Osteoblast (primary cell): Measurements from ENCODE around the gene NPHS2. TPM values are rescaled to one million over a fixed set of nuclear protein-coding genes. Genes with fewer than 3 reads are reported as not detected.

ENCODE experiments used
- DNase-seq: peaks from one replicate; pipeline ENCODE4 v3.0.0; 2011; ENCODE audit warnings: low spot score, mixed read lengths; ENCODE audit not compliant: insufficient read length; ENCODE audit errors: missing footprints
- H2AFZ ChIP-seq: 2 replicates; pipeline ENCODE4 v1.6.0; 2011; ENCODE audit warnings: mild to moderate bottlenecking, low read length
- H3K27ac ChIP-seq: 2 replicates; pipeline ENCODE4 v1.5.1; 2011; ENCODE audit warnings: mild to moderate bottlenecking, low read depth, low read length, moderate library complexity
- H3K27me3 ChIP-seq: 2 replicates; pipeline ENCODE4 v1.6.0; 2012; ENCODE audit warnings: mild to moderate bottlenecking, control low read depth, inconsistent platforms, low read length, moderate library complexity; ENCODE audit not compliant: insufficient read depth
- H3K36me3 ChIP-seq: 2 replicates; pipeline ENCODE4 v1.5.1; 2011; ENCODE audit warnings: mild to moderate bottlenecking, low read length, control low read depth, moderate library complexity; ENCODE audit not compliant: insufficient read depth
- H3K4me1 ChIP-seq: 2 replicates; pipeline ENCODE4 v1.5.1; 2011; ENCODE audit warnings: mild to moderate bottlenecking, low read length, control low read depth, moderate library complexity; ENCODE audit not compliant: insufficient read depth
- H3K4me2 ChIP-seq: 2 replicates; pipeline ENCODE4 v1.6.0; 2011; ENCODE audit warnings: mild to moderate bottlenecking, low read length; ENCODE audit not compliant: insufficient read depth
- H3K4me3 ChIP-seq: fragments of 200-600 bp; sonication (generic); 3 replicates; pipeline ENCODE4 v1.5.1; 2012; ENCODE audit warnings: mild to moderate bottlenecking, low read length, inconsistent platforms; ENCODE audit not compliant: insufficient read depth
- H3K79me2 ChIP-seq: 2 replicates; pipeline ENCODE4 v1.6.0; 2012; ENCODE audit warnings: mild to moderate bottlenecking, low read length, control low read depth, inconsistent platforms; ENCODE audit not compliant: insufficient read depth
- H3K9me3 ChIP-seq: 2 replicates; pipeline ENCODE4 v1.5.1; 2011; ENCODE audit warnings: low read depth, low read length, control low read depth
- H4K20me1 ChIP-seq: 2 replicates; pipeline ENCODE4 v1.6.0; 2012; ENCODE audit warnings: mild to moderate bottlenecking, low read length, control low read depth; ENCODE audit not compliant: insufficient read depth
- small RNA-seq: library from RNA; depleted of rRNA; stranded (forward); fragments of <200 nt; gene quantifications from one replicate; pipeline ENCODE3, GENCODE V24; 2012
- total RNA-seq: library from RNA; depleted of rRNA; stranded (reverse); fragments of >200 nt; gene quantifications from 2 replicates; pipeline ENCODE4 v1.2.3, GENCODE V29; 2012
- TF ChIP-seq, protein P1 (sequence below): IDR thresholded peaks from 2 replicates; pipeline ENCODE4 v1.5.1; 2011; ENCODE audit warnings: mild to moderate bottlenecking, low read depth, low read length, moderate library complexity; ENCODE audit errors: extremely low read depth

The NPHS2 gene
- total RNA-seq, 1 donor, result not detected

DNA sequence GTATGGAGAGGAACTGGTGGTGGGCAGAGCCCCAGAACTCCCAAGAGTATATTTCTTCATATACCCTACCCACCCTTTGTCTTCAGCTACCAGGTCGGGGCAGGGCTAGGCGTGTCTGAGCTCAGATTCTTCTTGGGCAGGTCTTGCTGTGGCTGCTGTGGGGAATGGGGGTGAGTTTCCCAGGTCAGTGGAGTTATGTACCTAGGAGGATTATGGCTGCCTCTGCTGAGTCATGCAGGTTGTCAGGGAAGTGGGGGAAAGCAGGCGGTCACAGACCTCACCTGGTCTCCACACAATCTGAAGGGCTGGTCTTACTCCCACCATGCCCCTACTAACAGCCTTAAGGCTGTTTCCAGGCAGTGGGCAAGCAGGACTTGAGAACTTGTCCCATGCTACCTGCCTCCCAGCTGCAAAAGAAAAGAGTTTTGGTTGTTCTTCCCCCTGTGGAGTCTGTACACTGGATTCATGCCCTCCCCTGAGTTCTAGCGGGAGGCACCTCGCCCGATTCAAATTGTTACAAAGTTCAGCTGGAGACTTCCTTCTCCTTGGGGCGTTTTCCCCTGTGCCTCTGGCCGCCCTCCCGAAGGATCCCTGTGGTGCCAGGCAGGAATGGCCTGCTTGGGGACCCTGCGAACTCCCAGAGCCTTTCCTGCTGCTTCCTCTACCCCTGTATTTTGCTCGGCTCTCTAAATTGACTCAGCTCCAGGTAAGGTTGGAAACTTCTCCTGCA, 58.6 kb downstream of the NPHS2 start:
- TF ChIP-seq, protein P1, sequence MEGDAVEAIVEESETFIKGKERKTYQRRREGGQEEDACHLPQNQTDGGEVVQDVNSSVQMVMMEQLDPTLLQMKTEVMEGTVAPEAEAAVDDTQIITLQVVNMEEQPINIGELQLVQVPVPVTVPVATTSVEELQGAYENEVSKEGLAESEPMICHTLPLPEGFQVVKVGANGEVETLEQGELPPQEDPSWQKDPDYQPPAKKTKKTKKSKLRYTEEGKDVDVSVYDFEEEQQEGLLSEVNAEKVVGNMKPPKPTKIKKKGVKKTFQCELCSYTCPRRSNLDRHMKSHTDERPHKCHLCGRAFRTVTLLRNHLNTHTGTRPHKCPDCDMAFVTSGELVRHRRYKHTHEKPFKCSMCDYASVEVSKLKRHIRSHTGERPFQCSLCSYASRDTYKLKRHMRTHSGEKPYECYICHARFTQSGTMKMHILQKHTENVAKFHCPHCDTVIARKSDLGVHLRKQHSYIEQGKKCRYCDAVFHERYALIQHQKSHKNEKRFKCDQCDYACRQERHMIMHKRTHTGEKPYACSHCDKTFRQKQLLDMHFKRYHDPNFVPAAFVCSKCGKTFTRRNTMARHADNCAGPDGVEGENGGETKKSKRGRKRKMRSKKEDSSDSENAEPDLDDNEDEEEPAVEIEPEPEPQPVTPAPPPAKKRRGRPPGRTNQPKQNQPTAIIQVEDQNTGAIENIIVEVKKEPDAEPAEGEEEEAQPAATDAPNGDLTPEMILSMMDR, result no peak
- no peaks in the 10 kb centered on the region for H3K27me3 ChIP-seq

DNA sequence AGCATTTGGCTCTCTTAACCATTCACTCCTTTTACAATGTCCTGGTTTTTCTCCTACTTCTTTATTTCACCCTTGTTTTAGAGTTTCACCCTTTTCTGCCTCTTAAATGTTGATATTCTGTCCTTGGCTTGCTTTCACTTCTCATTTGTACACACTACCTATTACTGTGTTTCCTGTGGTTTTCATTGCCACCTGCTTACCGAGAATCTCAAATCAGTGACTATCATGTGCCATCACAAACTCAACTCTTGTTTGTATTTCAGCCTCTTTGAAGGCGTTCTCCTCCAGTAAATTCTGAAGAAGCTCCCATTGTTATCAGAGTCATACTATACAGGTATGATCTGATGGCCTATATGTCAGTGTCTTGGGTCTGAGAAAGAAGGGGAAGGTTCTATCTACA, 65.7 kb downstream of the NPHS2 start:
- Histone ChIP-seq H3K27me3 (no peaks in the 10 kb centered on the region), H3K27ac (no peak overlapping the region), H2AFZ (no peak overlapping the region), H3K36me3 (no peaks in the 10 kb centered on the region), H4K20me1 (no peaks in the 10 kb centered on the region), H3K4me3 (no peak overlapping the region), H3K79me2 (no peaks in the 10 kb centered on the region), H3K4me1 (no peaks in the 10 kb centered on the region), H3K4me2 (no peak overlapping the region), H3K9me3 (no peaks in the 10 kb centered on the region)
- no peak for DNase-seq
- TF ChIP-seq, protein P1, result no peak

More for the DNA sequence above, 58.6 kb downstream of the NPHS2 start:
- no peak overlapping the region for H3K27ac ChIP-seq
- no peaks in the 10 kb centered on the region for H3K9me3 ChIP-seq
- no peak overlapping the region for H2AFZ ChIP-seq
- DNase-seq, result no peak
- no peaks in the 10 kb centered on the region for H3K4me1 ChIP-seq
- no peaks in the 10 kb centered on the region for H3K79me2 ChIP-seq
- H3K4me3 ChIP-seq, result no peak overlapping the region
- H4K20me1 ChIP-seq, result no peaks in the 10 kb centered on the region
- no peaks in the 10 kb centered on the region for H3K36me3 ChIP-seq
- no peak overlapping the region for H3K4me2 ChIP-seq

DNA sequence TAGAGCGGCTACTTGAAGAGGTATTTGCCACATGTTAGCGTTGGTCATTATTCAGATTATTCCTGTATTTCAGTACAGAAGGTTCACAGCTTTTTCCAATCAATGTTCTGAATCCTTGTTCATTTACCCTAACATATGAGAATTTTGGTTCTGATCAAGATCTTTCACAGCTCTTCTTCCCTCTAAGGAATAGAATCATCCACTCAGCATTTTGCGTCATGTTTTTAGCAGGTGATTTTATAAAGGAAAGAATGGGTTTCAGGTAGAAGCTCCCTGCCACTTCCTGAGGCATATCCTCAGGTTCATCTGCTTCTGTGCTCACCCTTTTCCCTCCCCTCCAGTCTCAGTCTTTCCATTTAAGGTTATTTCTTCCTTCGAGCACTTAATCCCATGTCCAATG, 66.4 kb downstream of the NPHS2 start:
- TF ChIP-seq, protein P1, result no peak
- no peaks in the 10 kb centered on the region for H3K4me1 ChIP-seq
- H3K27ac ChIP-seq, result no peak overlapping the region
- H3K79me2 ChIP-seq, result no peaks in the 10 kb centered on the region
- H3K4me2 ChIP-seq, result no peak overlapping the region
- DNase-seq, result no peak
- H3K27me3 ChIP-seq, result no peaks in the 10 kb centered on the region
- no peaks in the 10 kb centered on the region for H4K20me1 ChIP-seq
- H3K4me3 ChIP-seq, result no peak overlapping the region
- H2AFZ ChIP-seq, result no peak overlapping the region
- no peaks in the 10 kb centered on the region for H3K9me3 ChIP-seq
- no peaks in the 10 kb centered on the region for H3K36me3 ChIP-seq

DNA sequence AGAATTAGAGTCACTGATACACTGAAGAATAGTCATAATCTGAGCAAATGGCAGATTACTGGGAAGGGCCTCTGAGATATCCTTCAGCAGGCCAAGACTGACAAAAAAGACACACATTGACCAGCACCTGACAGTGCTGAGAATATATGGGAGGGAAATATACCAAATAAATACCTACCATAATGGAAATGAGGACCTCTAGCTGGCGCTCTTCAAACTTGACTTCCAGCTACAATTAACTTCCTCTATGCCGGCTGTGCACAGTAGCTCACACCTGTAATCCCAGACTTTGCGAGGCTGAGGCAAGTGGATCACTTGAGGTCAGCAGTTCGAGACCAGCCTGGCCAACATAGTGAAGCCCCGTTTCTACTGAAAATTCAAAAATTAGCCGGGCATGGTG, 69.5 kb downstream of the NPHS2 start:
- TF ChIP-seq, protein P1, result no peak
- DNase-seq, result no peak
- no peaks in the 10 kb centered on the region for H3K4me1 ChIP-seq

More for the DNA sequence above, 69.5 kb downstream of the NPHS2 start:
- H3K27ac ChIP-seq, result no peak overlapping the region
- no peaks in the 10 kb centered on the region for H3K36me3 ChIP-seq
- H3K27me3 ChIP-seq, result no peaks in the 10 kb centered on the region
- H3K4me3 ChIP-seq, result no peak overlapping the region
- no peak overlapping the region for H3K4me2 ChIP-seq
- H2AFZ ChIP-seq, result no peak overlapping the region
- H4K20me1 ChIP-seq, result no peaks in the 10 kb centered on the region
- no peaks in the 10 kb centered on the region for H3K9me3 ChIP-seq
- no peaks in the 10 kb centered on the region for H3K79me2 ChIP-seq

Small RNA genes lying within 50 kb of the gene (small RNA-seq; reads per million reads assigned to genes)
- gene RNU5F-2P, result not detected

Other genes starting within 250 kb of the NPHS2 start
- under 0.01 and 0.72 TPM in 2 replicates for gene AXDND1, start 210.0 kb downstream of the NPHS2 start, total RNA-seq
- gene TDRD5, start 15.9 kb upstream of the NPHS2 start, total RNA-seq, result not detected in 2 replicates
- not detected in 2 replicates for gene FAM163A, start 167.3 kb upstream of the NPHS2 start, total RNA-seq